H1 (cell line): Measurements from ENCODE around the gene RAB1B. TPM values are rescaled to one million over a fixed set of nuclear protein-coding genes. Genes with fewer than 3 reads are reported as not detected.

Experiments used
- CTCF ChIA-PET: fragments of 300-600 bp; sonication (Branson Sonifier 250); formaldehyde crosslinking; loops from one replicate; lab custom pipeline; 2021; ENCODE audit not compliant: partially characterized antibody; lab: Charles Lee
- POLR2A ChIA-PET: fragments of 300-600 bp; sonication (Branson Sonifier 250); formaldehyde crosslinking; loops from one replicate; lab custom pipeline; 2021; ENCODE audit warnings: inconsistent platforms; ENCODE audit not compliant: partially characterized antibody; lab: Charles Lee
- DNase-seq, 2 experiments: peaks; one replicate each; pipeline versions ENCODE4 v3.0.0 to v3.0.0-alpha.2; 2010 to 2022; ENCODE audit warnings: low spot score in 2 of 2, low read depth in 1 of 2, mixed read lengths in 1 of 2
- FAIRE-seq: peaks from 2 replicates; lab custom pipeline; 2011; peaks lifted over from hg19 to GRCh38; lab: Jason Lieb, UNC
- H2AFZ ChIP-seq: 2 replicates; pipeline ENCODE4 v1.8.1; 2012; ENCODE audit warnings: low read length, inconsistent platforms
- H2AK5ac ChIP-seq: 2 replicates; pipeline ENCODE4 v1.6.1; 2013; ENCODE audit warnings: low read depth, low read length
- H2BK120ac ChIP-seq: replicated peaks from 2 replicates; pipeline ENCODE3; 2013; ENCODE audit warnings: low read depth, low read length, inconsistent platforms
- H2BK12ac ChIP-seq: 2 replicates; pipeline ENCODE4 v1.6.1; 2013; ENCODE audit warnings: low read depth, low read length
- H2BK15ac ChIP-seq: 2 replicates; pipeline ENCODE4 v1.6.1; 2013; ENCODE audit warnings: low read length
- H2BK20ac ChIP-seq: 2 replicates; pipeline ENCODE4 v1.6.1; 2013; ENCODE audit warnings: low read length
- H2BK5ac ChIP-seq: 2 replicates; pipeline ENCODE4 v1.6.1; 2013; ENCODE audit warnings: low read depth, low read length
- H3K14ac ChIP-seq: 2 replicates; pipeline ENCODE4 v1.6.1; 2013; ENCODE audit warnings: inconsistent platforms; ENCODE audit not compliant: insufficient read length
- H3K18ac ChIP-seq: 2 replicates; pipeline ENCODE4 v1.6.1; 2013; ENCODE audit warnings: low read length; ENCODE audit errors: extremely low read depth
- H3K23ac ChIP-seq: 2 replicates; pipeline ENCODE4 v1.6.1; 2013; ENCODE audit warnings: inconsistent platforms; ENCODE audit not compliant: insufficient read length
- H3K23me2 ChIP-seq: 2 replicates; pipeline ENCODE4 v1.6.1; 2013; ENCODE audit warnings: low read depth, low read length
- H3K27ac ChIP-seq: 2 replicates; pipeline ENCODE4 v1.6.1; 2011; ENCODE audit warnings: low read depth, low read length, inconsistent platforms
- H3K27me3 ChIP-seq, 4 experiments: replicated peaks in 1 of 4; 1 replicate in 1 of 4; 2 replicates in 3 of 4; pipeline versions ENCODE4 v1.6.1 to v1.8.1; 2011 to 2013; ENCODE audit warnings: low read length in 3 of 4, mild to moderate bottlenecking in 3 of 4, inconsistent platforms in 2 of 4, mixed read lengths in 2 of 4, moderate library complexity in 1 of 4; ENCODE audit not compliant: control insufficient read depth in 3 of 4, insufficient read depth in 3 of 4; ENCODE audit errors: extremely low read depth in 1 of 4
- H3K36me3 ChIP-seq, 4 experiments: 2 replicates each; pipeline versions ENCODE4 v1.6.1 to v1.8.1; 2011 to 2013; ENCODE audit warnings: mild to moderate bottlenecking in 4 of 4, low read length in 3 of 4, moderate library complexity in 2 of 4, control low read depth in 1 of 4, inconsistent platforms in 1 of 4; ENCODE audit not compliant: insufficient read depth in 4 of 4, control insufficient read depth in 2 of 4
- H3K4ac ChIP-seq: replicated peaks from 2 replicates; pipeline ENCODE3; 2013; ENCODE audit warnings: low read length, low read depth, mixed read lengths, inconsistent platforms; ENCODE audit not compliant: insufficient read length
- H3K4me1 ChIP-seq, 4 experiments: replicated peaks in 1 of 4; 1 replicate in 1 of 4; 2 replicates in 3 of 4; pipeline versions ENCODE4 v1.6.1 to v1.8.1; 2011 to 2013; ENCODE audit warnings: low read length in 3 of 4, inconsistent platforms in 2 of 4, mixed read lengths in 1 of 4; ENCODE audit not compliant: insufficient read depth in 4 of 4, control insufficient read depth in 3 of 4
- H3K4me2 ChIP-seq, 2 experiments: 2 replicates each; pipeline versions ENCODE4 v1.6.1 to v1.8.1; 2011 to 2013; ENCODE audit warnings: low read depth in 2 of 2, low read length in 2 of 2, control low read depth in 1 of 2, inconsistent platforms in 1 of 2, mild to moderate bottlenecking in 1 of 2; ENCODE audit not compliant: insufficient read depth in 1 of 2
- H3K4me3 ChIP-seq, 4 experiments: fragments of 200-600, 300-600 bp in 1 of 4; sonication (generic), shearing (Covaris generic), sonication (Bioruptor Twin) in 1 of 4; 2 replicates each; pipeline versions ENCODE4 v1.5.1 to v1.8.1; 2011 to 2016; ENCODE audit warnings: low read length in 4 of 4, low read depth in 3 of 4, control low read depth in 2 of 4, inconsistent platforms in 2 of 4, mild to moderate bottlenecking in 2 of 4, mixed read lengths in 1 of 4, moderate library complexity in 1 of 4; ENCODE audit not compliant: insufficient read depth in 2 of 4; ENCODE audit errors: extremely low read depth in 1 of 4
- H3K56ac ChIP-seq: replicated peaks from 2 replicates; pipeline ENCODE3; 2013; ENCODE audit warnings: low read depth, mild to moderate bottlenecking, mixed read lengths, low read length, inconsistent platforms; ENCODE audit not compliant: insufficient read length
- H3K79me1 ChIP-seq: 2 replicates; pipeline ENCODE4 v1.6.1; 2013; ENCODE audit warnings: low read depth, low read length, control low read depth
- H3K79me2 ChIP-seq, 2 experiments: 2 replicates each; pipeline versions ENCODE4 v1.6.1 to v1.8.1; 2012 to 2013; ENCODE audit warnings: low read length in 2 of 2, mild to moderate bottlenecking in 2 of 2, inconsistent platforms in 1 of 2; ENCODE audit not compliant: insufficient read depth in 2 of 2, control insufficient read depth in 1 of 2
- H3K9ac ChIP-seq, 4 experiments: replicated peaks in 1 of 4; 1 replicate in 1 of 4; 2 replicates in 3 of 4; pipeline versions ENCODE4 v1.6.1 to v1.8.1; 2011 to 2013; ENCODE audit warnings: low read depth in 3 of 4, low read length in 3 of 4, control low read depth in 2 of 4, mild to moderate bottlenecking in 2 of 4, moderate library complexity in 2 of 4, inconsistent platforms in 1 of 4; ENCODE audit errors: extremely low read depth in 1 of 4
- H3K9me3 ChIP-seq, 2 experiments: 2 replicates each; pipeline versions ENCODE4 v1.6.1 to v1.8.1; 2012 to 2013; ENCODE audit warnings: mild to moderate bottlenecking in 2 of 2, moderate library complexity in 2 of 2, control low read depth in 1 of 2, inconsistent platforms in 1 of 2, low read depth in 1 of 2, low read length in 1 of 2, mixed read lengths in 1 of 2; ENCODE audit not compliant: insufficient read depth in 2 of 2
- H4K20me1 ChIP-seq, 2 experiments: replicated peaks in 1 of 2; 2 replicates each; pipeline versions ENCODE3 to v1.8.1; 2011 to 2013; ENCODE audit warnings: inconsistent platforms in 2 of 2, low read length in 2 of 2, mild to moderate bottlenecking in 1 of 2; ENCODE audit not compliant: insufficient read depth in 2 of 2, control insufficient read depth in 1 of 2
- H4K5ac ChIP-seq: 2 replicates; pipeline ENCODE4 v1.6.1; 2013; ENCODE audit warnings: low read length, low read depth, mixed read lengths, inconsistent platforms; ENCODE audit not compliant: insufficient read length
- H4K8ac ChIP-seq: 2 replicates; pipeline ENCODE4 v1.8.0; 2013; ENCODE audit warnings: mild to moderate bottlenecking, moderate library complexity, low read length, inconsistent platforms; ENCODE audit not compliant: insufficient read depth; ENCODE audit errors: extremely low read depth
- H4K91ac ChIP-seq: replicated peaks from 2 replicates; pipeline ENCODE3; 2013; ENCODE audit warnings: low read length, mixed read lengths, inconsistent platforms; ENCODE audit not compliant: insufficient read length
- CEBPB ChIP-seq: IDR thresholded peaks from 2 replicates; pipeline ENCODE4 v1.6.1; 2012; ENCODE audit warnings: low read depth, low read length
- KDM5A ChIP-seq: fragments of 200-600 bp; IDR thresholded peaks from 2 replicates; pipeline ENCODE4 v1.7.1; 2012; ENCODE audit warnings: mild to moderate bottlenecking, low read length, inconsistent platforms, mixed read lengths
- MAFK ChIP-seq: IDR thresholded peaks from 2 replicates; pipeline ENCODE4 v1.6.1; 2012; ENCODE audit warnings: low read depth, mild to moderate bottlenecking, improper control_type of control experiment, low read length
- NRF1 ChIP-seq: IDR thresholded peaks from 2 replicates; pipeline ENCODE4 v1.6.1; 2011; ENCODE audit warnings: mild to moderate bottlenecking, low read depth, low read length, improper control_type of control experiment
- POU5F1 ChIP-seq: IDR thresholded peaks from 2 replicates; pipeline ENCODE4 v1.6.1; 2011; ENCODE audit warnings: low read depth, mild to moderate bottlenecking, low read length, moderate library complexity
- RBBP5 ChIP-seq: IDR thresholded peaks from 2 replicates; pipeline ENCODE4 v1.7.1; 2012; ENCODE audit warnings: low read depth, mild to moderate bottlenecking, inconsistent platforms, low read length, moderate library complexity, borderline replicate concordance
- RFX5 ChIP-seq: IDR thresholded peaks from 2 replicates; pipeline ENCODE4 v1.6.1; 2011; ENCODE audit warnings: low read depth, low read length, improper control_type of control experiment, borderline replicate concordance
- TAF1 ChIP-seq: IDR thresholded peaks from 2 replicates; pipeline ENCODE4 v1.6.1; 2011; ENCODE audit warnings: mild to moderate bottlenecking, low read depth, low read length
- YY1 ChIP-seq: IDR thresholded peaks from 2 replicates; pipeline ENCODE4 v1.6.1; 2011; ENCODE audit warnings: low read depth, mild to moderate bottlenecking, low read length
- WGBS, 2 experiments: shearing (Covaris generic) in 1 of 2; methylation state at CpG; one replicate each; pipeline versions ENCODE4 v1.1.6 to v1.1.7; 2013 to 2015; ENCODE audit warnings: low lambda C conversion rate in 2 of 2, mixed read lengths in 2 of 2, inconsistent platforms in 1 of 2, low coverage in 1 of 2, missing lambda C conversion rate in 1 of 2; ENCODE audit not compliant: insufficient replicate concordance in 2 of 2, insufficient coverage in 1 of 2, insufficient read length in 1 of 2; ENCODE audit errors: extremely low coverage in 1 of 2, missing lambda C conversion rate in 1 of 2; 5-methylcytosine and 5-hydroxymethylcytosine counted together
- polyA plus RNA-seq, 7 experiments: library from polyadenylated mRNA; depleted of rRNA in 3 of 7; stranded (reverse) in 5 of 7; unstranded in 2 of 7; fragments of >200 nt in 5 of 7; fragments of 200-250 nt in 2 of 7; gene quantifications; 1 replicate in 5 of 7; 2 replicates in 1 of 7; 4 replicates in 1 of 7; pipeline versions ENCODE4 v1.2.1 to v1.2.3, GENCODE V29; 2011 to 2013; ENCODE audit warnings: missing spikeins in 2 of 7, mixed read lengths in 2 of 7
- total RNA-seq: library from RNA; stranded (reverse); fragmentation: NEBNext Ultra II Directional; extraction: Animal tissue kit (Norgen Biotek cat#: 25700); gene quantifications from 2 replicates; pipeline ENCODE4 v1.2.1, GENCODE V29; 2021
- TF ChIP-seq, protein P1 (sequence below): IDR thresholded peaks from 2 replicates; pipeline ENCODE4 v1.6.1; 2011; ENCODE audit warnings: low read length, improper control_type of control experiment
- TF ChIP-seq, protein P2 (sequence below): IDR thresholded peaks from 2 replicates; pipeline ENCODE4 v1.6.1; 2012; ENCODE audit warnings: inconsistent platforms

RAB1B gene
- total and polyA plus RNA-seq, 2 of the 8 experiments (the other 6 are each of a cell fraction or from before 2014, with no cell fraction given) = 100 to 217 TPM

GRCh38 chr11:66230156-66230555 lies 38.3 kb upstream of the RAB1B start:
- H3K27me3 ChIP-seq = no peaks in the 10 kb centered on the region
- no peak overlapping the region for H3K23ac ChIP-seq
- peaks cover 0 to 2% (median 0%) of the 10 kb centered on the region in 4 experiments; a peak in 3 of 8 replicates for H3K36me3 ChIP-seq
- no peak overlapping the region for H2BK5ac ChIP-seq
- H2AK5ac ChIP-seq = no peak overlapping the region
- DNase-seq = no peak
- H3K23me2 ChIP-seq = no peaks in the 10 kb centered on the region
- no peak overlapping the region for H3K4ac ChIP-seq
- H4K20me1 ChIP-seq = no peaks in the 10 kb centered on the region
- H3K4me2 ChIP-seq = no peak overlapping the region
- no peak overlapping the region for H2AFZ ChIP-seq
- TF ChIP-seq, protein P1, sequence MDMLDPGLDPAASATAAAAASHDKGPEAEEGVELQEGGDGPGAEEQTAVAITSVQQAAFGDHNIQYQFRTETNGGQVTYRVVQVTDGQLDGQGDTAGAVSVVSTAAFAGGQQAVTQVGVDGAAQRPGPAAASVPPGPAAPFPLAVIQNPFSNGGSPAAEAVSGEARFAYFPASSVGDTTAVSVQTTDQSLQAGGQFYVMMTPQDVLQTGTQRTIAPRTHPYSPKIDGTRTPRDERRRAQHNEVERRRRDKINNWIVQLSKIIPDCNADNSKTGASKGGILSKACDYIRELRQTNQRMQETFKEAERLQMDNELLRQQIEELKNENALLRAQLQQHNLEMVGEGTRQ = no peak
- TF ChIP-seq YY1 (no peak), NRF1 (no peak), CEBPB (no peak), POU5F1 (no peak), RBBP5 (no peak), KDM5A (no peak), TAF1 (no peak), MAFK (no peak), RFX5 (no peak)
- TF ChIP-seq, protein P2, sequence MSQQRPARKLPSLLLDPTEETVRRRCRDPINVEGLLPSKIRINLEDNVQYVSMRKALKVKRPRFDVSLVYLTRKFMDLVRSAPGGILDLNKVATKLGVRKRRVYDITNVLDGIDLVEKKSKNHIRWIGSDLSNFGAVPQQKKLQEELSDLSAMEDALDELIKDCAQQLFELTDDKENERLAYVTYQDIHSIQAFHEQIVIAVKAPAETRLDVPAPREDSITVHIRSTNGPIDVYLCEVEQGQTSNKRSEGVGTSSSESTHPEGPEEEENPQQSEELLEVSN = no peak
- TF ChIP-seq, all 59 proteins: peak for 0
- Histone ChIP-seq H4K91ac (no peak overlapping the region), H3K9ac (no peak overlapping the region), H4K8ac (no peak overlapping the region), H2BK20ac (no peak overlapping the region), H2BK15ac (no peak overlapping the region), H3K79me2 (no peaks in the 10 kb centered on the region), H3K4me1 (peaks cover 0 to 2% (median 0%) of the 10 kb centered on the region in 4 experiments; a peak in 5 of 7 replicates), H3K4me3 (no peak overlapping the region), H2BK12ac (no peak overlapping the region), H3K18ac (no peak overlapping the region), H3K27ac (no peak overlapping the region), H4K5ac (no peak overlapping the region), H2BK120ac (no peak overlapping the region), H3K9me3 (no peaks in the 10 kb centered on the region), H3K79me1 (no peaks in the 10 kb centered on the region), H3K14ac (no peak overlapping the region), H3K56ac (no peak overlapping the region)
- FAIRE-seq = no peak
- POLR2A ChIA-PET = interaction anchor here (1.5 kb wide), 1 partner anchor 9 kb away, joined by 3 read pairs; no protein-coding TSS in a partner anchor
- WGBS, 2 experiments = 92% methylated on average over 5 of the region's 6 CpGs; no CpG with 5 or more reads in 1 of the 2 experiments
- CTCF ChIA-PET = interaction anchor here (0.6 to 12.4 kb wide), 3 partner anchors 9 to 1328 kb away, joined by 3 to 123 read pairs (median 3); no protein-coding TSS in a partner anchor
